Smooth muscle cell (in vitro differentiated cells): ENCODE data around the gene RBMS1. TPM values are rescaled to one million over a fixed set of nuclear protein-coding genes. Genes with fewer than 3 reads are reported as not detected.
A peak's percentile ranks its signal among the peaks of the same experiment; 100 is the strongest.

Source experiments
- DNase-seq: peaks from one replicate; lab custom pipeline; 2025; ENCODE audit not compliant: unreplicated experiment; lab: John Stamatoyannopoulos, UW
- H2AFZ ChIP-seq: fragments of 200-600 bp; sonication (generic); 2 replicates; pipeline ENCODE4 v1.6.0; 2016; ENCODE audit warnings: antibody characterized with exemption, low read depth, mild to moderate bottlenecking
- H3F3A ChIP-seq: fragments of 200-600 bp; sonication (generic); 2 replicates; pipeline ENCODE4 v1.6.0; 2017; ENCODE audit warnings: antibody characterized with exemption, low read depth
- H3K27ac ChIP-seq: fragments of 200-600 bp; sonication (generic); 2 replicates; pipeline ENCODE4 v1.5.1; 2016; ENCODE audit warnings: low read depth, mild to moderate bottlenecking
- H3K27me3 ChIP-seq: fragments of 200-600 bp; sonication (generic); 2 replicates; pipeline ENCODE4 v1.6.1; 2016; ENCODE audit warnings: low read depth, mild to moderate bottlenecking
- H3K36me3 ChIP-seq: fragments of 200-600 bp; sonication (generic); 2 replicates; pipeline ENCODE4 v1.5.1; 2016; ENCODE audit warnings: low read depth
- H3K4me1 ChIP-seq: fragments of 200-600 bp; sonication (generic); 2 replicates; pipeline ENCODE4 v1.5.1; 2016; ENCODE audit warnings: low read depth
- H3K4me2 ChIP-seq: fragments of 200-600 bp; sonication (generic); 2 replicates; pipeline ENCODE4 v1.6.0; 2016; ENCODE audit warnings: mild to moderate bottlenecking
- H3K4me3 ChIP-seq: fragments of 200-600 bp; sonication (generic); 2 replicates; pipeline ENCODE4 v1.5.1; 2016; ENCODE audit warnings: mild to moderate bottlenecking
- H3K79me2 ChIP-seq: fragments of 200-600 bp; sonication (generic); 2 replicates; pipeline ENCODE4 v1.6.0; 2016; ENCODE audit warnings: low read depth, mild to moderate bottlenecking
- H3K9ac ChIP-seq: fragments of 200-600 bp; sonication (generic); 2 replicates; pipeline ENCODE4 v1.6.0; 2016; ENCODE audit warnings: low read depth
- H3K9me3 ChIP-seq: fragments of 200-600 bp; sonication (generic); replicated peaks from 2 replicates; pipeline ENCODE4 v1.5.1; 2016; ENCODE audit warnings: low read depth
- H4K20me1 ChIP-seq: fragments of 200-600 bp; sonication (generic); 2 replicates; pipeline ENCODE4 v1.6.0; 2016; ENCODE audit warnings: low read depth
- WGBS: methylation state at CpG from one replicate; pipeline ENCODE4 v1.1.7; 2016; ENCODE audit warnings: low lambda C conversion rate; 5-methylcytosine and 5-hydroxymethylcytosine counted together
- polyA plus RNA-seq: library from polyadenylated mRNA; unstranded; fragments of >200 nt; fragmentation: Nextera tagmentation; extraction: Ambion mirVana; gene quantifications from 2 replicates; pipeline ENCODE4 v1.2.1, GENCODE V29; 2016
- total RNA-seq: library from RNA; depleted of rRNA; stranded (reverse); fragments of >200 nt; gene quantifications from 2 replicates; pipeline ENCODE4 v1.2.3, GENCODE V29; 2014
- TF ChIP-seq, protein P1 (sequence below): fragments of 200-600 bp; sonication (generic); IDR thresholded peaks from 2 replicates; pipeline ENCODE4 v1.5.1; 2017; ENCODE audit warnings: borderline replicate concordance, mild to moderate bottlenecking, antibody characterized with exemption; ENCODE audit not compliant: insufficient read depth, poor library complexity, severe bottlenecking

Gene RBMS1
- total and polyA plus RNA-seq, 2 experiments from 2014 or later, result 103 to 160 TPM

DNA sequence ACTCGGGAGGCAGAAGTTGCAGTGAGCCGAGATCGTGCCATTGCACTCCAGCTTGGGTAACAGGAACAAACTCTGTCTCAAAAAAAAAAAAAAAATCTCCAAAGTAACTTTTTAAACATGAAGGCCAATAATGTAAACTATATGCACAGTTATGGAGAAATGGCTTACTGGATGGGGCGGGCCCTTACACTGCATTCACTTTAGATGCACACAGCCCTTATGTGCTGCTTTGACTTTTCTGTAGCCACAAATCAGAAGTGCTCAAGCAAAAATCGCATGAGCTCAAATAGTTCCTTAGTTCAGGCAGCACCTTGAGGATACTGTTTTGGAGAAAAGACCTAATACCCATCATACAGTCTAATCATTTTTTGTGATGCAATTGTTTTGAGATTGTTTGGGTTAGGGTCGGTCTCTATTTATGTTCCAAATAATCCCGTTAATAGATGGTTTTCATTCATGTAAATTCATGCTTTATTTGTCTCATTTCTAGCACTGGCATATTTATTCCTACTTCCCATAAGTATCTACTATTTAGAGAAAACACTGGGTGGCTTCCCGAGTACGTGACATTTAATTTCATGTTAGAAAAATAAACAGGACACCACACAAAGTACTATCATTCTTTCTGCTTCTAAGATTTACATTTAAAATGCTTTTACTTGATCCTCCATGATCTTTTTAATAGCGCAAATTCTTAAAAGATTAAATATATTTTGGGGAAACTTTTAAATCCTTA lies 34.7 kb downstream of the RBMS1 start:
- H3K4me2 ChIP-seq, result peak overlapping the region; percentile 52
- DNase-seq, result no peak
- no peak overlapping the region for H3K4me3 ChIP-seq
- H3K27me3 ChIP-seq, result no peaks in the 10 kb centered on the region
- H3K27ac ChIP-seq, result peak overlapping the region; percentile 63
- no peaks in the 10 kb centered on the region for H3K4me1 ChIP-seq
- no peak overlapping the region for H2AFZ ChIP-seq
- TF ChIP-seq, protein P1, sequence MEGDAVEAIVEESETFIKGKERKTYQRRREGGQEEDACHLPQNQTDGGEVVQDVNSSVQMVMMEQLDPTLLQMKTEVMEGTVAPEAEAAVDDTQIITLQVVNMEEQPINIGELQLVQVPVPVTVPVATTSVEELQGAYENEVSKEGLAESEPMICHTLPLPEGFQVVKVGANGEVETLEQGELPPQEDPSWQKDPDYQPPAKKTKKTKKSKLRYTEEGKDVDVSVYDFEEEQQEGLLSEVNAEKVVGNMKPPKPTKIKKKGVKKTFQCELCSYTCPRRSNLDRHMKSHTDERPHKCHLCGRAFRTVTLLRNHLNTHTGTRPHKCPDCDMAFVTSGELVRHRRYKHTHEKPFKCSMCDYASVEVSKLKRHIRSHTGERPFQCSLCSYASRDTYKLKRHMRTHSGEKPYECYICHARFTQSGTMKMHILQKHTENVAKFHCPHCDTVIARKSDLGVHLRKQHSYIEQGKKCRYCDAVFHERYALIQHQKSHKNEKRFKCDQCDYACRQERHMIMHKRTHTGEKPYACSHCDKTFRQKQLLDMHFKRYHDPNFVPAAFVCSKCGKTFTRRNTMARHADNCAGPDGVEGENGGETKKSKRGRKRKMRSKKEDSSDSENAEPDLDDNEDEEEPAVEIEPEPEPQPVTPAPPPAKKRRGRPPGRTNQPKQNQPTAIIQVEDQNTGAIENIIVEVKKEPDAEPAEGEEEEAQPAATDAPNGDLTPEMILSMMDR, result no peak
- no peak overlapping the region for H3K9ac ChIP-seq
- H3K79me2 ChIP-seq, result peaks cover 98% of the 10 kb centered on the region
- peaks cover 89% of the 10 kb centered on the region for H4K20me1 ChIP-seq
- H3F3A ChIP-seq, result peaks cover 6% of the 10 kb centered on the region
- WGBS, result 66% methylated on average over 10 of the region's 10 CpGs
- H3K9me3 ChIP-seq, result no peaks in the 10 kb centered on the region
- no peaks in the 10 kb centered on the region for H3K36me3 ChIP-seq

DNA sequence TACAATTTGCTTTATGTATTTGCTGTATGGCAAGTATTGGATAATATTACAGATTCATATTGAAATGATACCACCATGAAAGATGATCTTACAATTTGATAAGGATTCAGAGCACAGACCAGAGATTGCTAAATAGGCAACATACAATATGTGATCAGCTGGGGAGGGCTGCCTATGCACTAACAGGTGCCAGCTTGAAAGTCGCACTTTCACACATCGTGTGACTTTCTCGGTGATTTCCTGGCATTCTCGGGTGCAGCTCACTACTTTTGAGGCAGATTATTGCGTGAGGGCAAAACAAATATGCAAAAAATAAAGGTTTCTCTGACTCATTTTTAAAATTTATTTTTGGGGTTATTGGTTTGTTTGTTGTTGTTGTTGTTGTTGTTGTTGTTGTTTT lies 36.0 kb downstream of the RBMS1 start:
- Histone ChIP-seq H3K36me3 (no peaks in the 10 kb centered on the region), H3K4me3 (no peak overlapping the region), H3K79me2 (peaks cover 98% of the 10 kb centered on the region), H3K9me3 (no peaks in the 10 kb centered on the region), H4K20me1 (peaks cover 90% of the 10 kb centered on the region), H3K27ac (no peak overlapping the region), H3F3A (peaks cover 6% of the 10 kb centered on the region), H3K4me1 (no peaks in the 10 kb centered on the region), H3K4me2 (no peak overlapping the region), H3K27me3 (no peaks in the 10 kb centered on the region), H3K9ac (no peak overlapping the region), H2AFZ (no peak overlapping the region)
- WGBS, result 98% methylated on average over 5 of the region's 5 CpGs
- no peak for DNase-seq
- TF ChIP-seq, protein P1, result no peak

DNA sequence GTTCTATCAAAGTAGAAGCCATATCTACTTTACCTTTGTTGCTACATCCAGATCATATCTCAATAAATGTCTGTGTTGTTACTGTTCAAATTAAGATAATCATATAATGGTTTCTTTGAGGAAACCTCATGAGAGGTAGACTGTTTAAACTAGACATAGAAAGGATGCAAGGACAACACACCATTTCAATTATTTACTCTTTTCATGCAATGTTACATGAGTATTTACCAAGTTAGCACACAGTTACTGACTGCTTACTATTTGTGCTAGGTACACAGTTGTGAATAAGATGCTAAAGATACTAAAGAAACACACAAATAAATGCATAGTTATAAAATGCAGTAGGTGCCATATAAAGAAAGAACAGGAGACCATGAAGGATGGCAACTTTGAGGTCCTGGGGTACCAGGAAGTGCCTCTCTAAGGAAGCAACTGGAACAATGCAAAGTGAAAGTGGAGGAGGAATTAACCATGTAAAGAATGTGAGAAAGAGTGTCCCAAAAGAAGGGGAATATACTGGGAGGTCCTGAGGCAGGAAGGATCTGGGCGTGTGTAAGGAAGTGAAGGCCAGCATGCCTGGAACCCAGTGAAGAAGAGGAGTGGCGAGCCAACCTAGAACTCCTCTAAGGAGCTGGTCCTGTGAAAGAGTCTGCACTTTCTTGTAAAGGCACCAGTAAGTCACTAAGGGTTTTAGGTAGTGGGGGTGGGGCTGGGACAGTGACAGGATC lies 39.4 kb downstream of the RBMS1 start:
- H3K79me2 ChIP-seq, result peaks cover 96% of the 10 kb centered on the region
- H2AFZ ChIP-seq, result no peak overlapping the region
- H3K27ac ChIP-seq, result no peak overlapping the region
- H3K9me3 ChIP-seq, result no peaks in the 10 kb centered on the region
- H3K4me3 ChIP-seq, result no peak overlapping the region
- no peak overlapping the region for H3K9ac ChIP-seq
- H3K4me1 ChIP-seq, result no peaks in the 10 kb centered on the region
- H3K27me3 ChIP-seq, result no peaks in the 10 kb centered on the region
- H3K36me3 ChIP-seq, result no peaks in the 10 kb centered on the region
- peaks cover 8% of the 10 kb centered on the region for H3F3A ChIP-seq
- H4K20me1 ChIP-seq, result peaks cover 85% of the 10 kb centered on the region
- TF ChIP-seq, protein P1, result no peak
- no peak overlapping the region for H3K4me2 ChIP-seq
- WGBS, result 100% methylated on average over 2 of the region's 2 CpGs
- no peak for DNase-seq
